ENCODE measurements around the gene PTPRN2.

DNA sequence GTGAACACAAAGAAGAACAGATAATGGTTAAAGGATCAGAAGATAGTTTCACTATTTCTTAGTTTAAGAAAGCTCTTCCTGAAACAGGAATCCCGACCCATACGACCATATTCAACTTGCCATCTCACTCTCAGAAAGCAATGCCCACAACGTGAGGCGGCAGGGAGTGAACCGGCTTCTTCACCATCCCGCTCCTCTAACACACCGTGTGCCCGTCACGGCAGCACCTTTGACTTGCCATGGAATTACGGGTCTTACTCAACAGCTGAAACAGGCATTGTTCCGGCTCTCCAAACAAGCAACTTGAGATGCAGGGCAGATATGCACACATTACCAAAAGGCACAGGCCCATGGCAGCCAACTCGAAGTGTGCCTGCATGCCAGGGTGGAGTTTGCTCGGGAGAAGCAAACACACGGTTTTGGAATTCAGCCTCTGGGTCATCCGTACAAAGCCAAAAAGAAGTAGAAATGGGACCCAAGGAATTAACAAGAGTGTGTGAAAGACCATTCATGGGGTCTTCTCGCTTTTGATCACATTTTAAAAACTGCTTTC is 957.2 kb downstream of the PTPRN2 start:
- TF ChIP-seq, protein P1, sequence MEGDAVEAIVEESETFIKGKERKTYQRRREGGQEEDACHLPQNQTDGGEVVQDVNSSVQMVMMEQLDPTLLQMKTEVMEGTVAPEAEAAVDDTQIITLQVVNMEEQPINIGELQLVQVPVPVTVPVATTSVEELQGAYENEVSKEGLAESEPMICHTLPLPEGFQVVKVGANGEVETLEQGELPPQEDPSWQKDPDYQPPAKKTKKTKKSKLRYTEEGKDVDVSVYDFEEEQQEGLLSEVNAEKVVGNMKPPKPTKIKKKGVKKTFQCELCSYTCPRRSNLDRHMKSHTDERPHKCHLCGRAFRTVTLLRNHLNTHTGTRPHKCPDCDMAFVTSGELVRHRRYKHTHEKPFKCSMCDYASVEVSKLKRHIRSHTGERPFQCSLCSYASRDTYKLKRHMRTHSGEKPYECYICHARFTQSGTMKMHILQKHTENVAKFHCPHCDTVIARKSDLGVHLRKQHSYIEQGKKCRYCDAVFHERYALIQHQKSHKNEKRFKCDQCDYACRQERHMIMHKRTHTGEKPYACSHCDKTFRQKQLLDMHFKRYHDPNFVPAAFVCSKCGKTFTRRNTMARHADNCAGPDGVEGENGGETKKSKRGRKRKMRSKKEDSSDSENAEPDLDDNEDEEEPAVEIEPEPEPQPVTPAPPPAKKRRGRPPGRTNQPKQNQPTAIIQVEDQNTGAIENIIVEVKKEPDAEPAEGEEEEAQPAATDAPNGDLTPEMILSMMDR (IDR thresholded peaks at IDR 0.05; ENCODE audit: low read depth, low read length), result no peak
- no peak for TF ChIP-seq MAX (IDR thresholded peaks at IDR 0.05; ENCODE audit: low read depth, low read length)
